GM19238 (cell line): Measurements from ENCODE around the gene KRT82.
"Not testable (repeated sequence)": the region's sequence is repeated elsewhere in the genome, so short reads cannot be mapped to it uniquely, and the experiment has no call there.

Experiments
- DNase-seq: peaks from one replicate; pipeline ENCODE4 v3.0.0; 2011; ENCODE audit warnings: low spot score; ENCODE audit not compliant: insufficient read length

The KRT82 gene

DNA sequence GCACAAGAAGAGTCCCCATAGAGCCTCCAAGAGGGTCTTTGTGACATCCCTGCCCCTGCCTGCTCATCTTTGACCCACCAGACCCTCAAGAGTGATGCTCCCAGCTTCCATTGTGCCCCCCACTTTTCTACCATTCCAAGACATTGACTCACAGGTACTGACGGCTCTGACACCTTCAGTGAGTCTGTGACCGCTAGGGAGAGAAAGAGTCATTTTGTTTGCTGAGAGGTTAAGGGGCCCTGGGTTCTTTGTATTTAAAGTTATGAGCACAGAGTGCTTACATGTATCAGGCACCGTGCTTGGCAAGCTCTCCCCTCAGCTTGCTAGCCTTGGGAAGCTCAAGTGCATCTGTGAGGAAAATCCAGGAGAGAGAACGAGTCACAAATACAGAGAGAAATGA is 7.1 kb upstream of the KRT82 start:
- DNase-seq, result no peak

DNA sequence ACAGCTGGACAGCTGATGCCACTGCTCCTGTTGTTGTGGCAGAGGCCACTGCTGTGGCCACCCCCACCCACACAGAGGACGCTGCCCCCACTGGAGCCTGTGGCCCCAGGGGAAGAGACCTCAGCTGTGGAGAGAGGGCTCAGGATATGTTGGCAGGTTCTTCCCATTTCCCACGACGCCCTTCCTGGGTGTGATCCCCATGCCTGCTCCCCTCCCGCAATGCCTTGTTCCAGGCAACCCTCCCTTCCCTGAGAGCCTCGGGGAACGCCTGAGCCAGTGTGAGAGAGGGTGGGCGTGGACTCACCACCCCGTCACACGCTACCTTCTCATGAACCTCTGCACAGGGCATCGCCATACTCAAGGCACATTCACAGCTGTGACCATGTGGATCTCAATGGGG is 5.7 kb upstream of the KRT82 start:
- DNase-seq, result no peak

DNA sequence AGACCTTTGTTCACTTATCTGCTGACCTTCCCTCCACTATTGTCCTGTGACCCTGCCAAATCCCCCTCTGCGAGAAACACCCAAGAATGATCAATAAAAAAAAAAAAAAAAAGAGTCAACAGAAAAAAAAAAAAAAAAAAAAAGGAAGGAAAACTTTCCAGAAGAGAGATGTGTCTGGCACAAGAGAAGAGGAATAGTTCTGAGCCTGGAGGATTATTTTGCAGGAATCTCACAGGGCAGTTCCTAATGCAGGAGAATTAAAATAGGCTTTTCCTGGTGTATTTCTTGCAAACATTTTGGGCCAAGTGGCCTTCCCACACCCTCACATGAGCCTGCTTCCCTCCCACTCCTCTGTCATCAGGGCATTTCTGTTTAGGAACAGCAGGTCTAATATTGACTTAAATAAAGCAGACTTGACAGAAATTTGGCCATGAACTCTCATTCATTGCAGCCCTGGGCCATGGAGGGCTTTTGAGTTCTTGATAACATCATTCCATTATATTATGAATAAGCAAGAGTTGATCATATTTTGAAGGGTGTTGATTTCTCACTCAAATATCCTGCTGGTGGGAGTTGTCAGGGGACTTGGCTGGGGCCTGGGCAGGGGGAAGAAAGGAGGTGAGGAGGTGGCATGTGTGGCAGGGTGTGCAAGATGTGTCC is 4.6 kb upstream of the KRT82 start:
- not testable (repeated sequence) for DNase-seq

DNA sequence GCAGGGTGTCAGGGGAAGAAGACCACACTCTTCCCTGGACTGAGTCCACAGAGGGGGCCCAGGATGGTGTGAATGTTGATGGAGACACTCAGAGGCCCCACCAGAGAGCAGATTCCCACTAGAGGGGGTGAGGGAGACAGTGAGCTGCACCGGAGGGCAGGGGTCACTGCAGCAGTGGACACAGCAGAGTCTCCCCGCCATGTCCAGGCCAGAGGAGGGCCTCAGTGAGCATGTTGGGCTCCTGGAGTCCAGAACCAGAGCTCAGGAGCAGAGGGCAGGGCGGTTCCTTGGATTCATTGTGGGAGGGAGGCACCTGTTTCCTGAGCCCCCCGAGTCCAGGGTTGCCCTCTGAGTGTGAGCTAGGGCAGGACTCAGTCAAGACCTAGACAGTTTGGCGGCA is 1.8 kb upstream of the KRT82 start:
- DNase-seq, result no peak

DNA sequence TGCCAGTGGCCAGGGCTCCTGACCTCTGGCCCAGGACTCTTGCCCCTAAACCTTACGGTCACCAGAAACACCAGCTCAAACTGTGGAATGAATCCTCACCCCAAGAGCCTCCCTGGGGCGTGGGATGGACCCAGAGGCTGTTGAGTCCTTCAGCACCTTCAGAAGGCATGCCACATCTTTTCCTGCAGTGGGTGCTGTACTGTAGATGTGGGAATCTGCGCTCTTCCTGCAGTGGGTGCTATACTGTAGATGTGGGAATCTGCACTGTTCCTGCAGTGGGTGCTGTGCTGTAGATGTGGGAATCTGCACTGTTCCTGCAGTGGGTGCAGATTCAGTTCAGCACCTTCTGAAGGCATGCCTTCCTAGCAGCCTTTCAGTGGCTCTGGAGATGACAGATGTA is 1.2 kb downstream of the KRT82 start:
- DNase-seq, result no peak

DNA sequence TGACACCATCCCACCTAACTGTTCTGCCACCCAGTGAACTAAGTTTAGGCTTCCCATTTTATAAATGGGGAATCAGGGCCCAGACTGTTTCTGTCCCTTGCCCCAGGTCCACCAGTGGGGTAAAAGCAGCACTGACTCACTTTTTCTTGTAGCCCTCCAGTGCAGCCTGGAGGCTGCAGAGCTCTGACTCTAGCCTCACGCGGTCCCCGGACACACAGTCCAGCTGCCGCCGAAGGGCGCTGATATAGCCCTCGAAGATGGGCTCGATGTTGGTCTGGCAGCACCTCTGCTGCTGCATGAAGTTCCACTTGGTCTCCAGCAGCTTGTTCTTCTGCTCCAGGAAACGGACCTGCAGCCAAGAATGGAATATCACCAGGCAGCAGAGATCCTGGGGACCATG is 2.6 kb downstream of the KRT82 start:
- DNase-seq, result no peak

DNA sequence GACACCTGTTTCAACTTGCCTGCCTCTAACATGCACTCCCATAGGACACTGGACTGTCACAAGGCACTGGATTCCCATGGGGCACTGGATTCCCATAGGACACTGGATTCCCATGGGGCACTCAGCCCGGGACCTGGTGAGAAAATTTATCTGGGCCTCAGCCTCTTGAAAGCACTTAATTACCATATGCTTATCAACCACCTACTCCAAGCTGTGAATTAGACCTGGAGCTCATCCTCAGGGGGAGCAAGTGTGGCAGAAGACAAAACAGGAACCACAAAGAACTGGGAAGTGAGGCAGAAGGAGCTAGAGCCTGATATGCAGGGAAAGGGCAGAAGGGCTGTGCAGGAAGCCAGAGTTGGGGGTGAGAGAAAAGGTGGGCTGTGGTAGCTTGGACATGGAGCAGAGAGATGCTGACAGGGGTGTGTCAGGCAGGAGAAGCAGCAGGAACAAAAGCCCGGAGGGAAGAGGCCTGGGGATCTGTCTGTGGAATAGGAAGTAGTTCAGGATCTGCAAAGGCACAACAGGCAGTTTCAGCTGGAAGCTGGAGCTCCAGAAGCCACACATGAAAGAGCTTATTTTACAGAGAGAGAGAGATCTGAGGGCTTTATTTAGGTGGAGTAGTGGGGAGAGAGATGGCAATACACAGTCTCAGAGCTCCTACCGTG is 3.1 kb downstream of the KRT82 start:
- DNase-seq, result no peak

DNA sequence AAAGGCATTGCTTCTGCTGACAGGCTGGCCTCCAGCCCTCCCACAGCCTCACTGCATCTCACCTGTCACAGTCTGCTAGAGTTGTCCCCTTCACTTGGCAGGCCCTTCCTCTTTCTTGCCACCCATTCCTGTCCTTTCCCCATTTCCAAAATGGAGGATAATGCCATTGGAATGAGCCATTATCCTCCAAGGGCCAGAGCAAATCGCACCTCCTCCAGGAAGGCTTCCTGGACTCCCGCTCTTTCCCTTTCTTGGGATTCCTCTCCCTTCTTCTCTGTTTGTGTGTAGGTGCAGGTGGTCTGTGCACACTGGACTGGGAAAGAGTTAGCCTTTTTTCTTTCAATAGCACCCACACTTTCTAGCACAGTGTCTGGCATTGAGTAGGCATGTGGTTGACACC is 3.8 kb downstream of the KRT82 start:
- no peak for DNase-seq

DNA sequence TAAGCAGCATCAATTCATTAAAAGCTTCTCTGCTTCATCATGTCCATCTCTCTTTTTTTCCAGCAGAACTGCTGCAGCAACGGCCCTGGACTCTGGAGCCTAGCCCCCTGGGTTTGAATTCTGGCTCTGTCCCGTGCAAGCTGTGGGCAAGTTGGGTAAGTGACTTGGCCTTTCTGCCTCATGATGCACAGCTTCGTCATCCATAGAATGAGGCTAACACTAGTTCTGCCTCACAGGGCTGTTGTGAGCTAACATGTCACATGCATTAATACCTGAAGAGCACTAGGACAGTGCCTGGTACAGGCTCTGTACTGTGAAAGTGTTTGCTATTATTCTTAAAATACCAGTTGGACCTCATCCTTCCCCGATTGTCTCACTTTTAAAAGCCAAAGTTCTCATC is 4.2 kb downstream of the KRT82 start:
- DNase-seq, result no peak

DNA sequence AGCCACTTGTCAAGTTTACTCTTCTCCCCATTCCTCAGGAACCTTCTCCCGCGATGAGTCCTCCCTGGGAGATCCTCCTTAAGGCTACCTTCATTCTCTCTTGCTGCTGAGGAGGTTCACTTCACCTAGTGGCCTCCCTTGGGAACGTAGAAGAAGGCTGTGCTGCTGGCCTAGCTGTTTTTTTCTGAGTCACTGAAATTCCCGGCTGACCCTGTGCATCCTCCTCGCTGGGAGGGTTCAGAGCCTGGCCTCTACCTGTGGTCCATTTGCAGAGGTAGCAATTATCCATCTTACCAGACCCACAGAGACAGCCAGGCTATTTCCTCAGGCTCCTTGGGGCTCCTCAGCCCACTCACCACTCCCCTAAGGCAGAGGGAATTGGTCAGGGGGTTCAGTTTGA is 4.6 kb downstream of the KRT82 start:
- no peak for DNase-seq

DNA sequence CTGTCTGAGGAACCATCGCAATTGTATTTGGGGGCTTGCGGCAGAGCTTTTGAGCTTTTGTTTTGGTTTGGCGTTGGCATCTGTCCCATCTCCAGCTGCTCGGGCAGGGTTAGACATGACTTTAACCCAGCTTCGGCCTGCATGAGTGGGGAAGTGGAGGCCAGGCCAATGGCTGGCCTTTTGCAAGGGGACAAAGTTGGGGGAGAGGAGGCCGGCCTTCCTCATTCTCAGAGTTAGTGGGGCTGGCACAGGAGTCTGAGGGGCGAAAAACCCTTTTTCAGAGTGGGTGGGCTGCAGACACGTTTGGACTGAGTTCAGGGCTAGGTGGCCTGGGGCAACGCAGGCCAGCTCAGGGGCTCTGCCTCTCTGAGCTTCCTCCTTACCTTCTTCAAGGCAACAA is 5.2 kb downstream of the KRT82 start:
- DNase-seq, result no peak

DNA sequence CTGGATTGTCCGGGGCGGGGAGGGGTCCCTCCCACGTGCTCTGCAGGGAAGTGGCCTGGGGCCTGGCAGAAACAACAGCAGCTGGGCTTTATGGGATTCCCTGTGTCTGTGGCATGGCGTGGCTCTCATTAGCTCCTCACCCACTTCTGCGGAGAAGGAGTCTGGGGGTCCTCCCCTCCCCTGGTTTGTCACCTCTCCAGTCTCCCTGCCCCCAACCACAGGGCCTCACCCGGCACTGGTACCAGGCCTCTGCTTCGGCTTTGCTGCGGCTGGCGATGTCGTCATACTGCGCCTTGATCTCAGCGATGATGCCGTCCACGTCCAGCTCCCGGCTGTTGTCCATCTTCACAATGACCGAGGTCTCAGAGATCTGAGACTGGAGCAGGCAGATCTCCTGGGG is 6.4 kb downstream of the KRT82 start:
- no peak for DNase-seq

DNA sequence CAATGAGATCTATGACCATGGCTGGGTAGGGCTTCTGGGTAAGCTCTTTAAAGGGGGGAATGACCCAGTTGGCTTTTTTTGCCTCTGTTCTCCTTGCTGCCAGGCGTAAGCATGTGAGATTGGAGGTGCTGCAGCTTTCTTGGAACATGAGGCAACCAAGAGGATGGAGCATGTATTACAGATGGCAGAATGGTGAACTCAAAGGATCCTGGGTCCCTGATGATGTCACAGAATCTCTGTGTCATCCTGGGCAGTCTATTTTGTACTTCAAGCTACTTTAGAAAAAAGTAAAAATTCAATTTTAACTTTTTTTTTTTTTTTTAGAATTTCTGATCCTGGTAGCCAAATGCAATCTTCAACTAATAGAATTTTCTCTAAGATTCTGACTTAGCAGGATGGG is 8.0 kb downstream of the KRT82 start:
- no peak for DNase-seq

DNA sequence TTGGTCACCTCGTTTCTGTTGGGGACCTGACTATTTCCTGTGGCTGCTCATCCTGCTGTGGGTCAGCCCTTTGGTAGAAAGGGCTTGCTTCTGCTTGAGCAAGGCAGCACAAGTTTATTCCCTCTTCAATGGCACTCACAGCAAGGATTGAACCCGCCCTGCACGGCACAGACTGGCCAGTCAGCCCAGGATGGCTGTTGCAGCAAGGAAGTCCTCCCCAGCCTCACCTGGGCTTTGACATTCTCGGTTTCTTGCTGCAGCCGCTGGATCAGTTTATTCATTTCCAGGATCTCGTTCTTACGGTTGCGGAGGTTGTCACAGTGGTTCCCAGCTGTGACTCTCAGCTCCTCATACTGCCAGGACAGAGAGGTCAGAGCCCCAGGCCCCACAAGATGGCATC is 9.5 kb downstream of the KRT82 start:
- no peak for DNase-seq

DNA sequence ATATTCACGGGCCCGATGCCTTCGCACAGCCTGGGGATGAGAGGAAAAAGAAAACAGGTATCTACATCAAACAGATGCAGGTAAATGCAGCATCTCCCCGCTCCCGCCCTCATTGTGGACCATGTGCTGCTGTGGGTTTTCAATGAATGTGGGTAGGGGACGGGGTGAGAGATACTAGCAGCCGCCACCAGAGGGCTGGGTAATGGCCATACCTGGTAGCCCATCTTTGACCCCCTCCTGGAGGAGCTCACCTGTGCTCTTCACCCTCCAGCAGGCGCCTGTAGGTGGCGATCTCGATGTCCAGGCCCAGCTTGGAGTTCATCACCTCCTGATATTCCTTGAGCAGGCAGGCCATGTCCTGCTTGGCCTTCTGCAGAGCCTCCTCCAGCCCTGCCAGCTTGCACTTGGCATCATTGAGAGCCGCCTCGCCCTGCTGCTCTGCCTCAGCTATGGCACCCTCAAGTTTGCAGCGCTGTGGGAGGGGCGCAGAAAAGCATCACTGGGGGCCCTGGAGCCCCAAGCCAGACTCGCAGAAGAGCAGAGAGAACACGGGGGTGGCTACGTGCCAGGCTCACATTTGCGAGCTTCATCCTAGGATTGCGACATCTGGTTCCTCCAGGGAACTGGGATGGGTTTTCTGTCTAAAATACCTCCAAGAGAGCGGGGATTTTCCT is 10.2 kb downstream of the KRT82 start:
- no peak for DNase-seq

DNA sequence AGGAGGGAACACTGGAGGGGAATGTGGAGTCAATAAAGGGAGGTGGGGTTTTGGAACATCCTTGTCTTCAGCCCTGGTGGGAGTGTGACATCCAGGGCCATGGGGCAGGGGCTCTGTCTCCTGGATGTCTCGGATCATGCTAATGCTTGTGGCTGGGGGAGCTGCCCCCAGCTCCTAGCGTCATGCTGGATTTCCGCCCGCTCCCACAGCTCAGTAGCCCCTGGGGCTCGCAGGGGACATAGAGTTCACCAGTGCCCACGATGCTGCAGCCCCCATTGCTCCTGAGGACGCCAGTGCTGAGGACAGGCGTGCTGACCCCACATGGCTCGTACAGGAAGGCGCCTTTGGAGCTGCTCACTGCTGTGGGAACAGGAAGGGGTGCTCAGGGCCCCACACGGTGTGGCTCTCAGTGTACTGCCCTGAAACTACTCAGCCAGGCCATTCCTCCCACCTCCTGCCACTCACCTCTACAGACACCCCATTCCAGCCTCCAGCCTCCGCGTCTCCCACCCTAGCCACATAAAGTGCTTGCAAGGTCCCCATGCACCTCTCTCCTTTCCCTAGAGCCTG is 11.2 kb downstream of the KRT82 start:
- DNase-seq, result no peak

DNA sequence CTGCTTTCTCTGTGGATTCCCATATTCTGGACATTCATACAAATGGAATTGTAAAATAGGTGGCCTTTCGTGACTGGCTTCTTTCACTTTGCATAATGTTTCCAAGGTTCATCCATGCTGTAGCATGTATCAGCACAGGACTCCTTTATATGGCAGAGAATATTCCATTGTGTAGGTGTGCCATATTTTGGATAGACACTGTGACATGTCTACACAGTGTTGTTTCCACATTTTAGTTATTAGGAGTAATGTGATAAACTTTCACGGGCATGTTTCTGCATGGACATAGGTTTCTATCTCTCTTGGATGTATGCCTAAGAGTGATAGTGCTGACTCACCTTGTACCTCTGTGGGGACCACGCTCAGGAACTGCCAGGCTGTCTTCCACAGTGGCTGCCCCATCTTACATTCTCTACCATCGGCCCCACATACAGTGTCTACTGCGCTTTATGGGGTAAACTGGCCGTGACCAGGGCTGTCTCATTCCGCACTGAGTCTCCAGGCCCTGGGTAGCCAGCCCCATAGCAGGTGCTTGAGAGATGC is 13.6 kb downstream of the KRT82 start:
- DNase-seq, result no peak

DNA sequence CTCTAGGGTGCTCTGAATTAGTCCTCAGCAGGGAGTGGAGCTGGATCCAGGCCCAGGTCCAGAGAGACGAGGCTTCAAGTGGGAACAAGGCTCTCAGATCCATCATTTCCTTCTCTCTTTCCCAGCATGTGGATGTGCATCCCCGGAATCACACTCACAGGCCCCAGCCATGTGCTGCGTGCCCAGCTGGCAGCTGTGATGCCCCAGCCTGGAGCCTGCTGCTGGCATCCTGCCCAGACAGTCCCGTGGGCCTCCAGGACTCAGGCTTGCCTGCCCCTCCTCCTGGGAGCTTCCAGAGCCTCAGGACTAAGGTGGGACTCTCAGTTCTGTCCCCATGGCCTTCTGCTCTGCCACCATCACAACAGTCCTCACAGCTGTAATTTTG is 14.5 kb downstream of the KRT82 start:
- no peak for DNase-seq

DNA sequence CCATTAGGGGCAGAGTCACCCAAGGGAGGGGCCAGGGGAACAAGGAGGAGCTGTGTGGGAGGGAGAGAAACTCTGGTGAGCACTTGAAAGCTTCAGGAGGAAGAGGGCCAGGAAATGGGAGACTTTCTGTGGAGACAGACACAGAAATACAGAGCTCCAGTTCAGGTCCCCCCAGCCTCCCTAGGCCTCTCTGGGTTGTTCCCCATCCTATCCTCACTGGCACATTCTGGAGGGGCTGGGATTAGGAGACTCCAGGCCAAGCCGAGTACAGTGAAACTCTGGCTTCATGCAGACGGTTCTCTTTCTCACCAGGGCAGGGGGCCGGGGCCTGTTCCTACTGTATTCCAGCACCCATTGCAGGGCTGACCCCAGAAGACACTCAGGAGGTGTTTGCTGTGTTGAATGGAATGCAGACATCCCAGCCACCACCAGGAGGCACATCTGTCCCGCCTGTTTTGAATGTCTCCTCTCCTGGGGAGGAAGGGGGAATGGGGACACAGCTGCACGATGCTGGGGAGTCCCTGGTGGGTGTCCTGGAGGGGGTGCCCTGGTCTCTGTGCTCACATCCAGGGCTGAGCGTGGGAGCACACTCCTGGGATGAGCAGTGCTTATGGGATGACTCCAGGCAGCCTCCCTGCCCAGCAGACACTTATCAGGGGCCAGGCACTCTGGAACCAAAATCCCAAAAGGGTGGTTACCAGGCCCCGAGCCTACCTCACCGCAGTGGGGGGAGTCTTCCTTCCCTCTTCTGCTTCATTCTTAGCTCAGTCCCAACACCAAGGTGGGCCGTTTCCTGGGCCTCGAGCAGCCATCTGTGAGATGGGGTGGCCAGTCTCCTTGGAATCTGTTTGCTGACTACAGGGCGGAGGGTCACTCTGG is 15.2 kb downstream of the KRT82 start:
- DNase-seq, result no peak

DNA sequence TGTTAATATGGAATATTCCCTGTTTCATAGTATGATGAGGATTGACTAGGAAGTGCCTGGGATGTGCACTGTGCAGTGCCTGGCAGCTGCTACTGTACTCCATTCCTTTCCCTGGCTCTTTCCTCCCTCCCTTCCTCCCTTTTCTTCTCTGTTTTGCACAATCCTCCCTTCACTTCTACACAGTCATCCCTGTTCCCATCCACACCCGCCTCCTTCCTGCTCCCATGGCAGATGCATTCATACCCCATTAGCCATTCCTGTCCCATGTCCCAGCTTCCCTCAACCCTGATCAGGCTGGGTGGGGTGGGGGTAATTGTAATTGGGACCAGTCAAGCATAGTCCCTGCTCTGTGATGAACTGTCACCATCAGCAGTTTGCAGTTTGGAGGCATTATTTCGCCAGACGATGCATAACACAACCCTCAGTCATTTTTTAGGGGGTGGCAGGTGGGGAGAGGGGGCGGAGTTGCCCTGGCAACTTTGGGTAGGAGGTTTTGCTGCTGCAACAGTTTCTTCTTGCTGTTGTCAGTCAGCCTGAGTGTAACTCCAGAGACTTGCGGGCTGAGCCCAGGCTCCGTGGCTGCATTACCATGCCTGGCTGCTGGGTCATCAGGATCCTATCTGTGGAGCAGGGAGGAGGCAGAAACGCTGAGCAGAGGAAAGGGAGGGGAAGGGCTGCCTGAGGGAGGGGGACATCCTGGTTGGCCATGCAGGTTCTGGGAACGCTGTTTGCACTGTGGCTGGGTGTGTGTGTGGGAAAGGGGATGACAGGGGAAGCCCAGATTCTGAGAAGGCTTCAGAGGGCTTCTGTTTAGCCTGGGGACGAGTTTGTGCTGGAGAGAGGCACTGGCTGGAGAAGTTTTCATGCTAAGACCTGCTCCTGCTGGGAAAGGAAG is 16.6 kb downstream of the KRT82 start:
- DNase-seq, result no peak
